ENCODE measurements around the gene VPS4A. TPM values are rescaled to one million over a fixed set of nuclear protein-coding genes. Genes with fewer than 3 reads are reported as not detected.

Gene VPS4A
- total RNA-seq, 1 donor from 2014 or later = 28.9 TPM

GRCh38 chr16:69319826-69320739 lies 8.9 kb downstream of the VPS4A start:
- Histone ChIP-seq H3K4me1 (ENCODE audit: insufficient read depth, low read length) (no peaks in the 10 kb centered on the region), H3K4me2 (ENCODE audit: low read length) (no peak overlapping the region), H3K9me3 (ENCODE audit: insufficient read depth, low read depth, low read length) (no peaks in the 10 kb centered on the region), H3K27me3 (ENCODE audit: insufficient read depth, low read length) (no peaks in the 10 kb centered on the region), H3K27ac (ENCODE audit: low read depth, low read length) (no peak overlapping the region), H3K79me2 (ENCODE audit: insufficient read depth, low read length) (peaks cover 65% of the 10 kb centered on the region), H3K4me3 (ENCODE audit: insufficient read depth, low read depth, low read length) (no peak overlapping the region), H3K36me3 (ENCODE audit: insufficient read depth, low read length) (peaks cover 64% of the 10 kb centered on the region), H3K9ac (ENCODE audit: low read length) (no peak overlapping the region), H2AFZ (ENCODE audit: low read depth, low read length) (no peak overlapping the region), H4K20me1 (ENCODE audit: insufficient read depth, low read length) (peaks cover 74% of the 10 kb centered on the region)
- Mint-ChIP-seq H3K27me3 (ENCODE audit: low read depth, unreplicated experiment) (no peaks in the 10 kb centered on the region), H3K27ac (ENCODE audit: unreplicated experiment) (no peak overlapping the region), H3K4me3 (ENCODE audit: unreplicated experiment) (no peak overlapping the region), H3K9me3 (ENCODE audit: unreplicated experiment) (no peaks in the 10 kb centered on the region), H3K4me1 (ENCODE audit: low read depth, unreplicated experiment) (no peaks in the 10 kb centered on the region), H3K36me3 (ENCODE audit: low read depth, unreplicated experiment) (peaks cover 23% of the 10 kb centered on the region)
- FAIRE-seq (no peak), DNase-seq (ENCODE audit: low read depth) (no peak)
- TF ChIP-seq CTCF (IDR thresholded peaks at IDR 0.05; ENCODE audit: insufficient read depth, low read depth, low read length) (no peak), EZH2 (IDR thresholded peaks at IDR 0.05; ENCODE audit: insufficient read depth, low read length) (no peak)

GRCh38 chr16:69320740-69321073 lies 9.6 kb downstream of the VPS4A start:
- Mint-ChIP-seq H3K4me3 (ENCODE audit: unreplicated experiment) (no peak overlapping the region), H3K27me3 (ENCODE audit: low read depth, unreplicated experiment) (no peaks in the 10 kb centered on the region), H3K27ac (ENCODE audit: unreplicated experiment) (no peak overlapping the region), H3K4me1 (ENCODE audit: low read depth, unreplicated experiment) (no peaks in the 10 kb centered on the region), H3K9me3 (ENCODE audit: unreplicated experiment) (no peaks in the 10 kb centered on the region), H3K36me3 (ENCODE audit: low read depth, unreplicated experiment) (peaks cover 21% of the 10 kb centered on the region)
- DNase-seq (ENCODE audit: low read depth) (no peak), FAIRE-seq (no peak)
- Histone ChIP-seq H3K4me3 (ENCODE audit: insufficient read depth, low read depth, low read length) (no peak overlapping the region), H4K20me1 (ENCODE audit: insufficient read depth, low read length) (peaks cover 71% of the 10 kb centered on the region), H3K9me3 (ENCODE audit: insufficient read depth, low read depth, low read length) (no peaks in the 10 kb centered on the region), H3K4me2 (ENCODE audit: low read length) (no peak overlapping the region), H3K27me3 (ENCODE audit: insufficient read depth, low read length) (no peaks in the 10 kb centered on the region), H3K9ac (ENCODE audit: low read length) (no peak overlapping the region), H3K36me3 (ENCODE audit: insufficient read depth, low read length) (peaks cover 61% of the 10 kb centered on the region), H3K79me2 (ENCODE audit: insufficient read depth, low read length) (peaks cover 62% of the 10 kb centered on the region), H3K27ac (ENCODE audit: low read depth, low read length) (no peak overlapping the region), H3K4me1 (ENCODE audit: insufficient read depth, low read length) (no peaks in the 10 kb centered on the region), H2AFZ (ENCODE audit: low read depth, low read length) (no peak overlapping the region)
- TF ChIP-seq EZH2 (IDR thresholded peaks at IDR 0.05; ENCODE audit: insufficient read depth, low read length) (no peak), CTCF (IDR thresholded peaks at IDR 0.05; ENCODE audit: insufficient read depth, low read depth, low read length) (no peak)

GRCh38 chr16:69321080-69321479 lies 9.9 kb downstream of the VPS4A start:
- no peaks in the 10 kb centered on the region for H3K9me3 Mint-ChIP-seq (ENCODE audit: unreplicated experiment)
- Histone ChIP-seq H3K9ac (ENCODE audit: low read length) (no peak overlapping the region), H3K9me3 (ENCODE audit: insufficient read depth, low read depth, low read length) (no peaks in the 10 kb centered on the region), H3K36me3 (ENCODE audit: insufficient read depth, low read length) (peaks cover 64% of the 10 kb centered on the region), H3K27ac (ENCODE audit: low read depth, low read length) (no peak overlapping the region), H3K79me2 (ENCODE audit: insufficient read depth, low read length) (peaks cover 62% of the 10 kb centered on the region), H3K4me3 (ENCODE audit: insufficient read depth, low read depth, low read length) (no peak overlapping the region), H4K20me1 (ENCODE audit: insufficient read depth, low read length) (peaks cover 72% of the 10 kb centered on the region), H3K4me1 (ENCODE audit: insufficient read depth, low read length) (no peaks in the 10 kb centered on the region), H2AFZ (ENCODE audit: low read depth, low read length) (no peak overlapping the region), H3K4me2 (ENCODE audit: low read length) (no peak overlapping the region), H3K27me3 (ENCODE audit: insufficient read depth, low read length) (no peaks in the 10 kb centered on the region)
- peaks cover 20% of the 10 kb centered on the region for H3K36me3 Mint-ChIP-seq (ENCODE audit: low read depth, unreplicated experiment)
- peaks cover 2% of the 10 kb centered on the region for H3K4me1 Mint-ChIP-seq (ENCODE audit: low read depth, unreplicated experiment)
- no peak for DNase-seq (ENCODE audit: low read depth)
- H3K27me3 Mint-ChIP-seq (ENCODE audit: low read depth, unreplicated experiment) = no peaks in the 10 kb centered on the region
- peak overlapping the region; percentile 28 for H3K27ac Mint-ChIP-seq (ENCODE audit: unreplicated experiment)
- no peak overlapping the region for H3K4me3 Mint-ChIP-seq (ENCODE audit: unreplicated experiment)
- no peak for FAIRE-seq
- TF ChIP-seq CTCF (IDR thresholded peaks at IDR 0.05; ENCODE audit: insufficient read depth, low read depth, low read length) (no peak), EZH2 (IDR thresholded peaks at IDR 0.05; ENCODE audit: insufficient read depth, low read length) (no peak)

Data from astrocyte (in vitro differentiated cells and primary cell).